ENCODE measurements around the gene HLA-DMA.

DNA sequence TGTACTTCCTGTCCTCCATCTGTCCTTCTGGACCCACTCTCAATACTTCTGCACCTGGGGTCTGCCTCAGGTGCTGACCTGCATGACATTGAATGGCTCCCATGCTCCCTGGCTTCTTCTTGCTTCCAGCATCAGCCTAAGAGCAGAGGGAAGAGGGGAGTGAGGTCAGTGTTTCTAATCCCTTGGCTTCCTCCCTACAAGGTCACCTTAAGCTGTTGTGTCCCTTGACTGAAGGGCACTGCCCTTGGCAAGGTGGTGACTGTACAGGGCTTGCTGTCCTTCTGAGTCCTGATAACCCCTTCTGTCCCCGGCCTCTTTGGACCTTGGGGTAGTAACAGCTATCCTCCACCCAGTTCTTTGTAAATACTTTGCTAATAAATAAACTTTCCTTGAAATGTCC is 21.7 kb downstream of the HLA-DMA start:
- TF ChIP-seq POLR2A (IDR thresholded peaks at IDR 0.05) (no peak), POLR2AphosphoS5 (IDR thresholded peaks at IDR 0.05) (no peak)
- TF ChIP-seq, protein P1, sequence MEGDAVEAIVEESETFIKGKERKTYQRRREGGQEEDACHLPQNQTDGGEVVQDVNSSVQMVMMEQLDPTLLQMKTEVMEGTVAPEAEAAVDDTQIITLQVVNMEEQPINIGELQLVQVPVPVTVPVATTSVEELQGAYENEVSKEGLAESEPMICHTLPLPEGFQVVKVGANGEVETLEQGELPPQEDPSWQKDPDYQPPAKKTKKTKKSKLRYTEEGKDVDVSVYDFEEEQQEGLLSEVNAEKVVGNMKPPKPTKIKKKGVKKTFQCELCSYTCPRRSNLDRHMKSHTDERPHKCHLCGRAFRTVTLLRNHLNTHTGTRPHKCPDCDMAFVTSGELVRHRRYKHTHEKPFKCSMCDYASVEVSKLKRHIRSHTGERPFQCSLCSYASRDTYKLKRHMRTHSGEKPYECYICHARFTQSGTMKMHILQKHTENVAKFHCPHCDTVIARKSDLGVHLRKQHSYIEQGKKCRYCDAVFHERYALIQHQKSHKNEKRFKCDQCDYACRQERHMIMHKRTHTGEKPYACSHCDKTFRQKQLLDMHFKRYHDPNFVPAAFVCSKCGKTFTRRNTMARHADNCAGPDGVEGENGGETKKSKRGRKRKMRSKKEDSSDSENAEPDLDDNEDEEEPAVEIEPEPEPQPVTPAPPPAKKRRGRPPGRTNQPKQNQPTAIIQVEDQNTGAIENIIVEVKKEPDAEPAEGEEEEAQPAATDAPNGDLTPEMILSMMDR (IDR thresholded peaks at IDR 0.05) = no peak
